Stomach smooth muscle (tissue), 2 donors: ENCODE measurements around the gene BEST1.

Experiments used
- H3K27ac ChIP-seq: one replicate; pipeline ENCODE4 v1.7.0; 2013; ENCODE audit warnings: mild to moderate bottlenecking, low read length, inconsistent platforms
- H3K27me3 ChIP-seq, 2 donors: one replicate each; pipeline ENCODE4 v1.7.0; 2013; ENCODE audit warnings: low read length in 2 of 2; ENCODE audit not compliant: insufficient read depth in 2 of 2, control insufficient read depth in 1 of 2
- H3K36me3 ChIP-seq, 2 donors: one replicate each; pipeline ENCODE4 v1.7.0; 2013; ENCODE audit warnings: low read length in 2 of 2; ENCODE audit not compliant: control insufficient read depth in 2 of 2, insufficient read depth in 2 of 2
- H3K4me1 ChIP-seq: one replicate; pipeline ENCODE4 v1.7.0; 2013; ENCODE audit warnings: low read length; ENCODE audit not compliant: control insufficient read depth, insufficient read depth
- H3K4me3 ChIP-seq, 2 donors: one replicate each; pipeline ENCODE4 v1.7.0; 2013; ENCODE audit warnings: low read length in 2 of 2
- H3K9ac ChIP-seq, 2 donors: one replicate each; pipeline ENCODE4 v1.7.0; 2013; ENCODE audit warnings: low read length in 2 of 2, mild to moderate bottlenecking in 1 of 2
- H3K9me3 ChIP-seq, 2 donors: one replicate each; pipeline ENCODE4 v1.7.0; 2013; ENCODE audit warnings: low read length in 2 of 2; ENCODE audit not compliant: control insufficient read depth in 2 of 2
- donor health status: healthy.
- donor health status: Pancreatic carcinoma.

BEST1 gene

DNA sequence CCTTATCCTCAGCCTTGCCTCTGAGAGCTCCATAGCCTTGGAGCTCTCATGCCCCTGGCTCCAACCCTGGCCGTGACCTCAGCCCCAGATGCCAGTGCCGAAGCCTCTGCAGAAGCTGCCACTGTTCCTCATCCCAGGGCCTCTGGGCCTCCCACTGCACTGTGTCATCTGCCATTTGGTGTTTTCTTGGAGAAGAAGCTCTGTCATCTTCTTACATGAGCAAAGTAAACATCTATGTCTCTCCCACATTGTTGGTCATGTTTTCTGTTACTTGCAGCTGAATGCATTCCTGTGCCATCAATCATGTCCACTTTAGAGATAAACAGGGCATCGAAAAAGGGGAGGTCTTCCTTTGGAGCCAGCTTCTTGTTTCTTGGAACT is 62.3 kb downstream of the BEST1 start:
- H3K27ac ChIP-seq: no peak overlapping the region
- H3K36me3 ChIP-seq: no peaks in the 10 kb centered on the region
- no peaks in the 10 kb centered on the region for H3K4me1 ChIP-seq
- H3K4me3 ChIP-seq: no peak overlapping the region
- no peaks in the 10 kb centered on the region for H3K9me3 ChIP-seq
- H3K9ac ChIP-seq: no peak overlapping the region
- no peaks in the 10 kb centered on the region for H3K27me3 ChIP-seq

DNA sequence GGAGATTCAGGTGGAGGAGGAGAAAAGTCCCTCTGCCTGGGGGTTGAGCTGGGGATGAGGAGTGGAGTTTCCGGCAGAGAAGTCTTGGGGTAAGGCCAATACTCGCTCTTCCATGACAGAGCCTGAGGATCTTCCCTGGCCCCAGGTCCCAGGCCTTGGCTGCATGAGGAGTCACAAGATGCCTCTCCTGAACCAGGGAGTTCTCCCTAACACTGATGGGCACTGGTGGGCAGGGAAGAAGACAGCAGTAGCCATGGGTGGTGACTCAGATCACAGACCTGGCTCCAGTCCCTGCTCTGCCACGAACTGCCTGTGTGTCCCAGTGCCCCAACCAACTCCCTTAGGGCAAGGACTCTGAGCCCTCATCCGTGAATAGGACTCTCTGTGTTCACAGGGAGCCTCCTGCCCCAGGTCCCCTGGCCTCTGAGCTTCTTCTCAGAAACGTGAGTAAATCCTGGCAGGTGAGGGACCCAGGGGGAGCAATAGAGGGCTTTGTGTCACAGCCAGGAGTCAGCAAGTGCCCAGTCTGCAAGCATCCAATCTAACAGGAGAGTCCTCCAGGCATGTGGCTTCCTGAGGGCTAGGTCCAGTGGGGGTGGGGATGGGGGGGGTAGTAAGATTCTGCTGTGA is 62.8 kb downstream of the BEST1 start:
- H3K36me3 ChIP-seq: no peaks in the 10 kb centered on the region
- no peak overlapping the region for H3K9ac ChIP-seq
- no peak overlapping the region for H3K27ac ChIP-seq
- no peak overlapping the region for H3K4me3 ChIP-seq
- no peaks in the 10 kb centered on the region for H3K4me1 ChIP-seq
- no peaks in the 10 kb centered on the region for H3K9me3 ChIP-seq
- no peaks in the 10 kb centered on the region for H3K27me3 ChIP-seq
